ENCODE results near the gene ACOX1.
A peak's percentile ranks its signal among the peaks of the same experiment; 100 is the strongest.
"Not testable (repeated sequence)": the region's sequence is repeated elsewhere in the genome, so short reads cannot be mapped to it uniquely, and the experiment has no call there.

The ACOX1 gene

DNA sequence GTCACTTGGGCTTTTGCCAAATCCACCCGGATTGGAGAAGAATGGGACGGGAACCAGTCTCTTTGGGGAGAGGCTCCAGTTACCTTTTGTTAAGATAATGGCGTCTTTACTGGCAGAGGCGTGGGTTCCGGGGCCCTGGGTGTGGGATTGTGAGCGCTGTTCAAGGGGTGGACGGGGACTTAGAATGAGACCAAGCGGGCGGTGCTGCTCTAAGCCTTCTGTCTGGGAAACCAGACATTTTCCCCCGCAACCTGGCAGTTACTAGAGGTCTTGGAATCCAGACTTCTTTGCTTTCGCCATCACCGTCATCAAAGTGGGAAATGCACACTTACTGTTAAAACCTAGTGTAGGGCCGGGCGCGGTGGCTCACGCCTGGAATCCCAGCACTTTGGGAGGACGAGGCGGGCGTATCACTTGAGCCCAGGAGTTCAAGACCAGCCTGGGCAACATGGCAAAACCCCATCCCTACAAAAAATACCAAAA is 780 bp upstream of the ACOX1 start:
- DNase-seq: no peak

DNA sequence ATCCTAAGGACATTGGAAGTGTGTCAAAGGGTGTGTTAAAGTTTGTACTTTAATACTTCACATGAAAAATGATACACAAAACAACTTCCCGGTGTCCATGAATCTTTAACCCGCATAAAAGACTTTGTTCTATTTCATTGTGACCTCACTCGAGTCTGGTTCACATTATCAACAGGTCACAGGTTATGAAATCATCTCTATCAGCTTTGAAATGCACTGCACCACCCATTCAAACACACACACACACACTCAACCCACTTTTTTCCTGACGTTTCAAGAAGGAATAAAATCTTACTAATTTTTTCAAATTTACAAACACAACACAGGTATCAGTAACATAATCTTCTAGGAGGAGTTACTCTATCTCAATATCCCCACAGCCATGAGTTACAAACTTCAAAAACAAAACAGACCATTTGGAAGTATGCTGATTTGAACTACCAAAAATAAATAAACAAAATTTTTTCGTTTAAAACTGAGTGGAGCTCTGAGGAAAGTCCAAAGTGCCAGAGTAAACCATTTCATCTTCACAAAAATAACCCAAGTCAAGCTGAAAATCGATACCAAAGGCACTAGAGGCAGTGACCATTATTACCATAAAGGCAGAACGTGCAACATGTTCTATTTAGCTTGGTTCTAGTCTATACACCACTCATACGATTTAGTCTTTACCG is 2.7 kb downstream of the ACOX1 start:
- no peak for DNase-seq

DNA sequence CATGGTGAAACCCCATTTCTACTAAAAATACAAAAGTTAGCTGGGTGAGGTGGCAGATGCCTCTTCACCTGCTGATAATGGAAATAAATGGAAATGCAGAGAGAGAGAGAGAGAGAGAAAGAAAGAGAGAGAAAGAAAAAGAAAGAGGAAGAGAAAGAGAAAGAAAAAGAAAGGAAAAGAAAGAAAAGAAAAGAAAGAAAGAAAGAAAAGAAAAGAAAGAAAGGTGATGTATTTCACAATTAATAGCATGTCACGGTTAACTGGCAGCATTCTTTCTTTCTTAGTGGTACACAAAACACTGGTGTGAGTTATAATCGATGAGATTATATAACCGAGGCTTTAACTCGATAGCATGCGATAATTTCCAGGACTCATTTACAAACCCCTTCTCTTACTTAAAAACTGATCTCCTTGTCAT is 3.2 kb downstream of the ACOX1 start:
- no peak for DNase-seq

DNA sequence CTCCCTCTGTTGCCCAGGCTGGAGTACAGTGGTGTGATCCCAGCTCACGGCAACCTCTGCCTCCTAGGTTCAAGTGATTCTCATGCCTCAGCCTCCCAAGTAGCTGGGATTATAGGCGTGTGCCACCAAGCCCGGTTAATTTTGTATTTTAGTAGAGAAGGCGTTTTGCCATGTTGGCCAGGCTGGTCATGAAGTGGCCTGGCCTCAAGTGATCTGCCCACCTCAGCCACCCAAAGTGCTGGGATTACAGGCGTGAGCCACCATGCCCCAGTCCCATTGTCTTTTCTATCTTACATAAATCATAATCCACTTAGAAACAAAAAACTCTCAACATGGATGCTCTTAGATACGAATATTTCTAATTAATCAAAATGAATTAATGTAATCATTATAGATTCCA is 3.8 kb downstream of the ACOX1 start:
- DNase-seq: not testable (repeated sequence)

DNA sequence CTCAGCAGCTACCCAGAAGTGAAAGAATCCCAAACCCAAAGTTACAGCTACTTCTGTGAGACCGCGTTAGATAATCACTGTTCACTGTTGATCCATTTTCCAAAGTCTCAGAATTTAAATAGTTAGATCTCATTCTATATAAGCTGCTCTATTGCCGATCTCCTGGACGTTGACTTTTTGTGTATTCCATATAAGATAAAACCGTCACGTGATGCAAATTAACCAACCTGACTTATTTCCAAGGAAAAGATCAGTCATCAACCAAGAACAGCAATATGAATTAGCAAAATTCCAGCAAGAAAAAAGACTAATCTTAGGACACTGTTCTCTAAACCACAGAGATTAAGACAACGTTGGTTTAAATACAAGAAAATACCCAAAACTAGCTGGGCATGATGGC is 8.3 kb downstream of the ACOX1 start:
- DNase-seq: no peak

DNA sequence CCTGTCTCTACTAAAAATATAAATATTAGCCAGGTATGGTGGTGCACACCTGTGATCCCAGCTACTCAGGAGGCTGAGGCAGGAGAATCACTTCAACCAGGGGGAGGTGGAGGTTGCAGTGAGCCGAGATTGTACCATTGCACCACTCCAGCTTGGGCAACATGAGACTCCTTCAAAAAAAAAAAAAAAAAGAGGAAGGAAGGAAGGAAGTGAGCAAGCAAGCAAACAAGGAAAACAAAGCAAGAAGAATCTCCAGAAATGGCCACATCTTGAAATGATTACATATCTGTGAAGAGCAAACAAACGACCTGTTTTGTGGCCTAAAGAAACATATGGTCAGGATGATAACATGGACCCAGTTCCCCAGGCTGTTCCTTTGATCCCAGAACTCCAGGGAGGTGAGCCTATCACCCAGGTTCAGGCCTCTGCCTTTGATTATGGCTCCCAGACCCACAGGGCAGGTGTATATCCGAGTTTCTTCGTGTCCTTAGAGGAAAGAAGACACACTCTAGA is 8.9 kb downstream of the ACOX1 start:
- no peak for DNase-seq

DNA sequence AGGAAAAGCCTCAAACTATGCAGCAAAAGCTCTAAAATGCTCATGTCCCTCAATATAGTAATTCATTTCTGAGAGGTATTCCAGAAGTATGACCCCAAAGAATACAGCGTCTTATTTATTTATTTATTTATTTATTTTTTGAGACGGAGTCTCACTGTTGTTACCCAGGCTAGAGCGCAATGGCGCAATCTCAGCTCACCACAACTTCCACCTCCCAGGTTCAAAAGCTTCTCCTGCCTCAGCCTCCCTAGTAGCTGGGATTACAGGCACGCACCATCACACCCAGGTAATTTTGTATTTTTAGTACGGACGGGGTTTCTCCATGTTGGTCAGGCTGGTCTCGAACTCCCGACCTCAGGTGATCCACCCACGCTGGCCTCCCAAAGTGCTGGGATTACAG is 9.9 kb downstream of the ACOX1 start:
- DNase-seq: not testable (repeated sequence)

DNA sequence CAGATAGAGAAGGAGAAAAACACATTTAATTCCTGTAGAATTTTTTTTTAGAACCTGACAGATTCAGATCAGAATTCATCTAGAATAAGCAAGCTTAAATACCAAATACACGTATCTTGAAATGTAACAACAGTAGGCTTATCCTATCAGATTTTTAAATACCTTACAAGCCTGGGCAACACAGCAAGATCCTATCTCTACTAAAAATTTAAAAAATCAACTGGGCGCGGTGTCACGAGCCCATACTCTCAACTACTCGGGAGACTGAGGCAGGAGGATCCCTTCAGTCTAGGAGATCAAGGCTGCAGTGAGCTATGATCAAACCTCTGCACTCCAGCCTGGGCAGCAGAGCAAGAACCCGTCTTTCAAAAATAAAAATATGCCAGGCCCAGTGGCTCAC is 13.5 kb downstream of the ACOX1 start:
- no peak for DNase-seq

DNA sequence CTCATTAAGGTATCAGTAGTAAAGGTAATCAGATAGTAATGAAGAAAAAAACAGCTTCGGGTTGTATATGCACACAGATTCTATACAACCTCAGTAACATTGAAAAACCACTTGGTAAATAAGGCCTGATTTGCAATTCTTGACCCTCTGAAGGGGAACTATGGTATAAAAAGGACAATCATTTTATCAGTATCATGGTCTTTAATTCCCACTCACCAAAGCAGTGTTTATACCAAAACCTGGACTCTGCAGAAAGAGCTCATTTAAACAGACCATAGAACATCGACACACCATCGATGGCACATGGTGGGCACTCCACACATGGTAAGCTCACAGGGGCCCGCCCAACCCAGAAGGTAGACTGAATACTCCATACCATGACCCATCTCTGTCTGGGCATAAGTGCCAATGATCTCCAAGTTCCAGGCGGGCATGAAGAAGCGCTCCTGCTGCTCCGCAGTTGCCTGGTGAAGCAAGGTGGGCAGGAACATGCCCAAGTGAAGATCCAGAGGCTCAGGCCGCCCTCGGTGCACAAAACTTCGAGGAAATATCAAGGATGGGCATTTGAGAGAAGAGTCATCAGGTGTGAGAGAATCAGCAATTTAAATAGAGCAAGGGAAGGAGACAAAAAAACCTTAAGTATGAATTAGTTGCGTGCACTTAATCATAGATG is 19.0 kb downstream of the ACOX1 start:
- no peak for DNase-seq

DNA sequence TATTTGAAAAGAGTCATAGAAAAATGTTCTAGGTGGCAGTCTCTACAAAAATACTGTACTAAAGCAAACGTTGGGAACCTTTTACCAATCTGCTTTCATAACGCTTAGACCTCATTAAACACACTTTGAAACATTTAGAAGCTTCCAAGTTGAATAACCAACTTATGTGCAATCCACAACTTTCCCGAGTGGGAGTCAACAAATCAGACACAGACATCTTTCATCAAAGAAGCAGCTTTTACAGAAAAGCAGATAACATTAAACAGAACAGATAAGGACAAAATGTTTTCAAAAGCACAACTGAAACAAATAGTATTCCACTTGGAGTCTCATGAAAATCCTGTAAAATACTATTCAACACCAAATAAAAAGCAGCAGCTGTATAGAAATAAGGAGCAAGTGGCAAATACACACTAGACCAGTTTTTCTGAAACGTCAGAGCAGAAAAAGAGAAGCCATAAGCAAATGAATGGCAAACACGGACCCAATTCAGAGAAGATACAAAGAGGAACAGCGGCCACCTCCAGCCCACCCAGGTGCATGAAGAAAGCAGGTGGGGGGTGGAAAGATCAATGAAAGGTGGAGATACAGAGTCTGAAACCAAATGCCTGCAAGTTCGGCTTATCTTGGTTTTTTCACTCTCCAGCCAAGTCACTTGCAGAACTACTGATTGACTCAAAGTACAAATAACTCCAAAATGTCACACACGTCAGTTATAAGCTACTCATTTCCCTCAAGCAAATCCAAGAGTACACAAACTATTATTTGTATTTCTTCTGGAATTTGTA is 19.7 kb downstream of the ACOX1 start:
- DNase-seq: no peak

DNA sequence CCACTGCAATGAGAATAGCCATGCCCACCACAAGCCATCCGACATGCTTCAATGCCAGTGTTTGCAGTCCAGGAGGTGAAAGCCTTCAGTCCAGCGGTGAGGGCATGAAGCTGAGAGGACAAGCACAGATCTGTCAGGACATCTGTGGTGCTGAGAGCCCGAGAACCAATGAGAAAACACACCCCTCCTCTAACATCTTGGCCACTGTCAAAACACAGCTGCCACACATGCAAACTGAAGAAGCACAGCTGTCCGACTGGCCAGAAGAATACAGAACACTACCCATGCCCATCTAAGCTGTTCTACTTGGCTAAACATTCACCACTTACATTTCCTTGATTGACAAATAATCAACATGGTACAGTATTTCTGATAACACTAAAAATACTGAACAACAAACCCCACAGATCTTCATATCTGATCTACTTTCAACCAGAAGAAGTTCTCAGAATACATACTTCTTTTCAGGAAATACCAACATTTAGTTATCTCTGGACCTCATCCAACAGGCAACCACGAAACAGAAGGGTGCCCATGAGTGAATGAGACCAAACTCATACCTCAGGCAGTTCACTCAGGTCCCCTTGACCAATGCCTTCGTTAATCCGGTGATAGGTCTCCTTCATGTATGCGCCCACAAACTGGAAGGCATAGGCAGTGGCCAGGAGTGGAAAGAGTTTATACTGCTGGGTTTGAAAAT is 28.0 kb downstream of the ACOX1 start:
- no peak for DNase-seq

DNA sequence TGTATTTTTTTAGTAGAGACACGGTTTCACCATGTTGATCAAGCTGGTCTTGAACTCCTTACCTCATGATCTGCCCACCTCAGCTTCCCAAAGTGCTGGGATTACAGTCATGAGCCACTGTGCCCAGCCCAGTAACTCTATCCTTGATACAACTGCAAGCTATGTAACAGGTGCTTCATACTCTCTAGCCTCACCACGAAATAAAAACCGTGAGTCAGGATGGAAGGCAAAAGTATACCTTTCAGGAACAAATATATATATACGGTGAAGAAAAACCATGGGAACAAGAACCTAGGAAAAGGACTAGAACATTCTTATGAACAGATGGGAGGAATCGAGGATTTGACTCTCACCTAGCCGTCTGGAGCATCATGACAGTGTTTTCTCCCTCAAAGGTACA is 28.5 kb downstream of the ACOX1 start:
- DNase-seq: no peak

DNA sequence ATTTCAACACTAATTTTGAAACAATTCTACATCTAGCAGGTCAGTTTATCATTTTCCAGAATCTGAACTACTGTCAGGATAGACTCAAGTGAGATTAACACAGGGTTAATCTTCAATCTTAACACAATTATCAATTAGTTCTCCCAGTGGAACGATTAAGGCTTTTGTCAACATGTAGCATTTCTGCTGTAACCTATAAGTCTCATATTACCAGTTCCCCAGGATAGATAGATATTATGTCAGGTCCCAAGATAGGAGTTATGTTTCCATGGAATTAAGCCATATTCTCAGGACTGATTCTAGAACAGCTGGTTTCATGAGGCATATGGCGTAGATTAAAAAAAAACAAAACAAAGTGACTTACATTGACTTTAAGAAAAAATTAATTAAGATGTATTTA is 33.8 kb downstream of the ACOX1 start:
- no peak for DNase-seq

DNA sequence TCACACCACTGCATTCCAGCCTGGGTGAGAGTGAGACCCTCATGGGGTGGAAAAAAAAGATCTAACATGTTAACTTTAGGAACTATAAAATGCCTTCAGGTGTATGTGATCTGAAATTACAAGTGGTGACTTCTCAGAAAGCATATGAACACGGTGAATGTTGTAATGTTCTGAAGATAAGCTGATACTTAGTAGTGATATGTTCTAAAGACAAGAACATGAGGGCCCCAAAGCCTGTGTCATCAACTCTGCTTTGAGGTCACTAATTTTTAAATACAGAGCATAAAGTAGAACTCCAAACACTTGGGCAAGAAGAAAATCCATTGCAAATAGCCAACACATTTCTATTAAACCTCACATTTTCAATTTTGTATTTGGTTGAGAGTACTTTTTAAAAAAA is 35.5 kb downstream of the ACOX1 start:
- DNase-seq: no peak

DNA sequence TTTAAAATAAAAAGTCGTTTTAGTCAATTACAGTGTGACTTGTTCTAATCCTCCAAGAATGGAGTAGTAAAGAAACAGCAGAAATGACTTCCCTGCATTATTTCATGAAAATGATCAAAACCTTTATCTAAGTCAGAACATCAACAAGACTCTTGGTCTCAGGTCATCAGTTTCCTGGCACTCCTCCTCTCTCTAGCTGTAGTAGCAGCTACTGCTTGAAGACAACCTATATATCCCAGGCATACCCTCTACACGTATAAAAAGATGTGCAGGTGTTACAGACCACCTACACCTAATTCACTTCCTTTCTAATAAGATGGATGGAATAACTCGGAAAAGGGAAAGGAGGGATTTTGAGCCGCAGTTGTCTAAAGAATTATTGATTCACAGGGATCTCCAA is 36.5 kb downstream of the ACOX1 start:
- no peak for DNase-seq

DNA sequence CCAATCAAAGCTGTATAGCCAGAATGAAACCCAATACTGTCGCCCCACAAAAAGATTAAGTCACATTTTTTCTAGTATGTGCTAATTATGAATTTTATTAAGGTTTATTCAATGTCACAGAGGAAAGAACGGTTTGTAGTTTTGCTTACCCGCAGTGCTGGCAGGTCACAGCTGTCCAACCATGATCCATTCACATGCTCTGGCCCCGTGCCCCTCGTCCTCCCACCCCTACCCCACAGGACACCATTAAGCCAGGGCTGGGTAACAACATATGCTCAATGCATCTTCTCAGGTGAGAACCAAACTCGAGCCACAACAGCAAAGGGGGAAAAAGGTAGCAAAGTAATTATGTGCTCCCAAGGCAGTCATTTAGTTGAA is 37.5 kb downstream of the ACOX1 start:
- no peak for DNase-seq

DNA sequence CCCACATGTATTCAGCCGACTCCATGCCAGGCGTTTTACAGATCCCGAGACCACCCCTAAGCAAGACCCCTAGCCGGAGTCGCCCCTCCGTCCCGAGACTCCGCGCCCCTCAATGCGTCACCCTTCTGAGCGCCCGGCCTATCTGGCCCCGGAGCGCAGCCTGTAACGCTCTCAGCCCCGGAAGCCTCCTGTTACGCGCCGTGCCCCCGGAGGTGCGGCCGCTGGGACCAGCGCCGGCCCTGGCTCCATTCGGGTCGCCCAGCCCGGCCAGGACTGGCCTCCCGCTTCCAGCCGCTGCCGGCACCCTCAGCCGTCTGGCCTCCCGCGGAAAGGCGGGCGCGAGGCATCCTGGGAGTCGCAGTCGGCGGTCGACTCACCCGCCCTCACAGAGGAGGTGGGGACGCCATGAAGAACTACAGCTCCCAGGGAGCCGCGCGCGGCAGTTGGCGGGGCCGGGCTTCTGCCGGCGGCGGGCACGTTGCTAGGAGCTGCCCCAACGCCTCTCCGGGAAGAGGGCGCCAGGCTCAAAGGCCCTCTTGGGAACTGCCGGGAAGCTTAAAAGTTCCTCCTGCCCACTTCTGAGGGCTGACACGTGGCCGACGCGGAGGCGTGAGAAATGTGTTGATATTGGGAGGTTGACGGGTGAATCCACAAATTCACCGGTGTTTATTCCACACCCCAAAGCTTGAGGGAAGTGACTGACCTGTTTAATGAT is 38.1 kb downstream of the ACOX1 start, which contains the start of gene FBF1:
TSS of gene FBF1 (minus strand) at position 316 of the 715 bp plus-strand sequence. CDS start 2,893 bp downstream, outside the sequence.
- DNase-seq: peak; percentile 93

DNA sequence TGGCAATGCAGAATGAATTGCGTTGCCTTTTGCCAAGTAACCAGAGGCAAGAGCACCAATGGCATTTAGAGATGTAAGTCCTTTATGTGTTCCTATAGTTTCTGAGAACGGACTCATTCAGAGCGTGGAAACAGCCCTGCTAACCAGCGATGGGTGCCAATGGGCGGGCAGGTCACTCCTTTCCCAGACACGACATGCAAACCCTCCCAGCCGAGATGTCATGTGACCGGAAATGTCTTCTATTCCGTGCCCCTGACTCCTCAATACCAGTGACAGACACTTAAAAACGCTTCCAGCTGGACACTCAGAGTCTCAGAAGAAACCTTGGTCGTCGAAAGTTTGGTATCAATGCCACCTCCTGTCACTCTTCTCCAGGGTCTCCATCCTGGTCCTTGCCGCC is 41.3 kb downstream of the ACOX1 start:
- DNase-seq: no peak

DNA sequence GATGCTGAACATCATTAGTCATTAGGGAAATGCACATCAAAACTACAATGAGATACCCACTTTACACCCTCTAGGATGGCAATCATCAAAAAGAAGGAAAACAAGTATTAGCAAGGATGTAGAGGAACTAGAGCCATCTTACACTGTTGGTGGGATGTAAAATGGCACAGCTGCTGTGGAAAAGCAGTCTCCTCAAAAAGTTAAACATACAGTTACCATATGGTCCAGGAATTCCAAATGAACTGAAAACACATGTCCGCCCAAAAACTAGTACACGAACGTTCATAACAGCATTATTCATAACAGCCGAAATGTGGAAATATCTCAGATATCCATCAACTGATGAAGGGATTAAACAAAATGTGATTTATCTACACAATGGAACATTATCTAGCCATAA is 45.2 kb downstream of the ACOX1 start:
- DNase-seq: no peak

DNA sequence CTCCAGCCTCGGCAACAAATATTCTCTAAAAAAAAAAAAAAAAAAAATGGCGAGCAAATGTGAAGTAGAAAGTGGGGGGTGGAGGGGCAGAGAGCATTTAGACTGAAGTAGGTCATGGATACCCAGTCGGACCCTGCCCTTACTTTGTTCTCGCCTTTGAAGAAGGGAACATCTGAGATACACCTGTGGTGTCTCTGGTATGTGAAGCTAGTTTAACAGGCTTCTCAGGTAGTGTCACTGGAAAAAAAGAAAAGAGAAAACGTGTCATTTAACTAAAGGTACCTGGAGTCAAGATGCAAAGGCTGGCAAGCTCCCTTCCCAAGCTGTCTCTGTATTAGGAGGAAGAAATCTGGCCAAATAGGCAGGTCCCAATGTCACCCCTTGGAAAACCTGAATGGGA is 46.1 kb downstream of the ACOX1 start:
- DNase-seq: no peak

DNA sequence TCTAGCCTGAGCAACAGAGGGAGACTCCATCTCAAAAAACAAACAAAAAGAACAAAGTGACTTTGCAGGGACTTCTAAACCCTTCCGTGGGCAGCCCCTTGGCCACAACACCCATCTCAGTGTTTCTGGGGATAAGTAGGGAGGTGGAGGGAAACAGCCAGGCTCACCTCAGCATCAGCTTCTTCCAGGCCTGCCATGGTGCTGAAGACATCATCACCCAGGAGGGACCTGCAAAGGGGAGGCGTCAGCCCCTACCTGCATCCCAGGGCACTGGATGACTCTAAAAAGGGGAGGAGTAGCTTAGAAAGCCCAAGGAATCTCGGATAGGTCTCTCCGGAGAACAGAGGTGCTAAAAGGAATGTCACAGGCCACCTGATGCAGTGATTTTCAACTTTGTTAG is 47.9 kb downstream of the ACOX1 start:
- DNase-seq: no peak

DNA sequence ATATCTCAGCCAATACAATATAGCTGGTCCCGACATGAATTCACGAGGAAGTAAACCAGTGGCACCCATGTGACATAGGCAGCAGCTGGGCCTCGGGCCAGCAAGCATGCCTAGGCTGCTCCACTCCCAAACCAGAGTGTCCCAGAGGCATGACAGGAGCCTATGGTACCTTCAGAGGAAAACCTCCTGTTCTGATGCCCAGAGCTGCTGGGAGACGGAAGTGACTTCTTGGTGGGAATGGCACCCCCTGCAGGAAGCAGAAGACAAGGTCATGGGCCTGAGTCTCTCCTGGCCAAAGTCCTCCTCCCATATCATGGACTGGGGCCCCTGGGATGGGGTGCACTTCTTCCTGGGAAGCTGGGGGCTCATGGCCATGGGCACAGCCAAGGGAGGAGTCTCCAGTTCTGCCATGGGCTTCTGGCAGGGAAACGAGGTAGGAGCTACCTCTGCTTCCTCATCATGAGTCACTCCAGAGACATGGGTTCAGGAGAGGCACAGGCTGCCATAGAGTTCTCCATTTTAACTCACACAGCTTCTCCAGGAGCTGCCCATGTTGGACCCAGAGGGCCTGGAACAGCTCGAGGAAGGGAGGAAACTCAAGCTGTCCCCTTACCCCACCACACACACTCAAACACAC is 51.6 kb downstream of the ACOX1 start:
- no peak for DNase-seq
